Measurements from ENCODE around the gene GPR22.

GPR22 gene

GRCh38 chr7:107479303-107479702, 9.4 kb downstream of the GPR22 start:
- DNase-seq (ENCODE audit: low spot score): no peak

DNA sequence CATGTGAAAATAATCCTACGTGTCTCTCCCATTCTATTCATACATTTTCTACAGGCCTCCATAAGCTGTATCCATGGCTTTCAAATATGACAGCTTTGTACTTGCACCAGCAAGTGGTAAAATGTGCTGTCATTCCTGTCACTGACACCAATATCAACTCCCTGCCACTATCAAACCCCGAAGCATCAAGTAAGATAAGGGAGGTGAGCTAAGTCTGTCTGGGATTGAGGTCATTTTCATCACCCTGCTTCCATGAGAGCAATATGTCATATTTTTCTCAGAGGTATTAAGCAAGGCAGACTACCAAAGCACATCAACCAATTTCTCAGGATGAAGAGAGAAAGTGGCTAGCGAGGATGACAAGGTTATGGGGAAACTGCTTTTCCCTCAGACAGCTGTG, 11.1 kb downstream of the GPR22 start:
- no peak for DNase-seq (ENCODE audit: low spot score)

- no peak for DNase-seq (ENCODE audit: low spot score)
Measured at GRCh38 chr7:107482571-107482970, 12.7 kb downstream of the GPR22 start.

- DNase-seq (ENCODE audit: low spot score): no peak
Measured at GRCh38 chr7:107486041-107486440, 16.2 kb downstream of the GPR22 start.

DNA sequence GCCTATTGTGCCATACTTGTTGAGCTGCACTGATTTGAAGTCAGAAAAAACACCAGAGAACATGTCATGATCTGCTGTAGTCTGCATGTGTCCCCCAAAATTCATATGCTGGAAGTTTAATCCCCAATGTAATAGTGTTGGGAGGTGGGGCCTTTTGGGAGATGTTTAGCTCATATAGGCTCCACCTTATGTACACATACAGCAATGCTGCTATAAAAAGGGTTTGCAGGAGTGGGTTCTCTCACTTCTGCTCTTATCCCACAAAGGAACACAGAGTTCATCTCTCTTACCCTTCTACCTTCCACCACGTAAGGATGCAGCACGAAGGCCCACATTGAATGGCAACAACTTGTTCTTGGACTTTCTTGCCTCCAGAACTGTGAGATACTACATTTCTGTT, 23.0 kb downstream of the GPR22 start:
- DNase-seq (ENCODE audit: low spot score): no peak

DNA sequence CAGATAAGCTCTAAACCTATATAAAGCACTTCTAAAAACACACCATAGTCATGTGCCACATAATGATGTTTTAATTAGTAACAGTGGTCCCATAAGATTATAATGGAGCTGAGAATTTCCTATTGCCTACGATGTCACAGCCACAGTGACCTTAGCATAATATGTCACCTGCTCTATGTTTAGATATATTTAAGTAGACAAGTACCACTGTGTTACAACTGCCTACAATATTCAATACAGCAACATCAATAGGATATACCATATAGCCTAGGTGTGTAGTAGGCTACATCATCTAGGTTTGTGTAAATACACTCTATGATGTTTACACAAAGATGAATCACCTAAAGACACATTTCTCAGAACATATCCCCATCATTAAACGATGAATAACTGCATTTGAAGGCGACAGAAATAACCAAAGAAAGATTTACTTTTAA, 24.5 kb downstream of the GPR22 start:
- DNase-seq (ENCODE audit: low spot score): no peak

DNA sequence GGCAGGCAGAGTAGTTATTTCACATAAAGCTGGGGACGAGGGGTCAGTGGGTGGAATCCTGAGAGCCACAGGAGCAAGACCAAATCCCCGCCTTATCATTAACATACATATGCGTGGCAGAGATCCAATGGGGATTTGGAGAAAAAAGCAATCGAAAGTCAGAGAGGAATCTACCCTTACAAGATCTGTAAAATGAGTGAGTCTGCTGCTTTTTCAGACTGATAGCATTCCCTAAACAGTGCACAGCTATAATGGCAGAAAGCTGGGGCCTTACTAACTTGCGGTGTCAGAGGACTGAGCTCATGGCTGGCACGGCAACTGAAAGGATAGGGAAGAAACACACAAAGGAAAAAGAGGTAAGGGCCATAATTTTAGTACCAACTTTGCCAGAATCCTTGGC, 25.0 kb downstream of the GPR22 start:
- DNase-seq (ENCODE audit: low spot score): no peak

GRCh38 chr7:107495516-107495915, 25.7 kb downstream of the GPR22 start:
- DNase-seq (ENCODE audit: low spot score): no peak

DNA sequence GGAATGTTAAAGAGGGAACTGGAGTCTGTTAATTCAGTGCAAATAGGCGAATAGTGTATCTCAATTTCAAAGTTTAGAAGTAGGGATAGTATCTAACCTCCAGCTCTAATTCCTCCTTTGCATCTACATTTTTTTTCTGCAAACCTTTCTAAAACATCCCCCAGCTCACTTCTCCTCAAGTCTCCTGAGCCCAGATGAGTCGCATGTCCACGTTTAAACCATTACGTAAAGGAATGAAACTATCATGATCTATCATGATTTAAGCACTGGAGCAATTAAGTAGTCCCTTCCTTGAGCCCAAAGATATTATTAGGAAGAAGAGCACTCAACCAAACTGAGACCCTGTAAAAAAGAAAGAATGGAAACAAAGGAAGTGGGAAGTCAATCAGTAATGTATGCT, 29.9 kb downstream of the GPR22 start:
- no peak for DNase-seq (ENCODE audit: low spot score)

- DNase-seq (ENCODE audit: low spot score): peak; percentile 20
Measured at GRCh38 chr7:107501593-107501992, 31.7 kb downstream of the GPR22 start.

- no peak for DNase-seq (ENCODE audit: low spot score)
Measured at GRCh38 chr7:107502154-107502553, 32.3 kb downstream of the GPR22 start.

- DNase-seq (ENCODE audit: low spot score): no peak
Measured at GRCh38 chr7:107502797-107503196, 32.9 kb downstream of the GPR22 start.

DNA sequence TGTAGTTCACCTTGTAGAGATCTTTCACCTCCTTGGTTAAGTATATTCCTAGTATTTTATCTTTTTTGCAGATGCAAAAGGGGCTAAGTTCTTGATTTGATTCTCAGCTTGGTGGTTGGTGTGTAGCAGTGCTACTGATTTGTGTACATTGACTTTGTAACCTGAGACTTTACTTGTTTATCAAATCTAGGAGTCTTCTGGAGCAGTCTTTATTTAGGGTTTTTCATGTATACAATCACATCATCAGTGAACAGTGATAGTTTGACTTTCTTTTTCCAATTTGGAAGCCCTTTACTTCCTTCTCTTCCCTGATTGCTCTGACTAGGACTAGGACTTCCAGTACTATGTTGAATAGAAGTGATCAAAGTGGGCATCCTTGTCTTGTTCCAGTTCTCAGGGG, 33.8 kb downstream of the GPR22 start:
- DNase-seq (ENCODE audit: low spot score): no peak

DNA sequence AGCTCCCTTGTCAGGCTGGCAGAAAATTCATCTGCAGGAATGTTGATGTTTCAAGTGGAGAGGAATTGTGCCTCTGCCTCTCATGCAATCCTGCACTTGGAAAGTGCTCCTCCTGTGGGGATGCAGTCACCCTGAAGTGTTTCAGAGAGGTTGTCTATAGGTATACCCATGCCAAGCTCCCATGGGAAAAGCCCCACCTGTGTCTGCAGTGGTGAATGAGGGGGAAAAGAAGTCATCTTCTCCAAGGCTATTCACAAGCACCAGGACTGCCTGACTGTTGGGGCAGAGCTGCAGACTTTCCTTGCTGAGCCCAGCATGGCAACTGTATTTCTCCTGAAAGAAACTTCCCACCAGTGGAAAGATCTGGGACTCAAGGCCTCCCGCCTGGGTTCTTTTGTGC, 35.5 kb downstream of the GPR22 start:
- DNase-seq (ENCODE audit: low spot score): no peak

DNA sequence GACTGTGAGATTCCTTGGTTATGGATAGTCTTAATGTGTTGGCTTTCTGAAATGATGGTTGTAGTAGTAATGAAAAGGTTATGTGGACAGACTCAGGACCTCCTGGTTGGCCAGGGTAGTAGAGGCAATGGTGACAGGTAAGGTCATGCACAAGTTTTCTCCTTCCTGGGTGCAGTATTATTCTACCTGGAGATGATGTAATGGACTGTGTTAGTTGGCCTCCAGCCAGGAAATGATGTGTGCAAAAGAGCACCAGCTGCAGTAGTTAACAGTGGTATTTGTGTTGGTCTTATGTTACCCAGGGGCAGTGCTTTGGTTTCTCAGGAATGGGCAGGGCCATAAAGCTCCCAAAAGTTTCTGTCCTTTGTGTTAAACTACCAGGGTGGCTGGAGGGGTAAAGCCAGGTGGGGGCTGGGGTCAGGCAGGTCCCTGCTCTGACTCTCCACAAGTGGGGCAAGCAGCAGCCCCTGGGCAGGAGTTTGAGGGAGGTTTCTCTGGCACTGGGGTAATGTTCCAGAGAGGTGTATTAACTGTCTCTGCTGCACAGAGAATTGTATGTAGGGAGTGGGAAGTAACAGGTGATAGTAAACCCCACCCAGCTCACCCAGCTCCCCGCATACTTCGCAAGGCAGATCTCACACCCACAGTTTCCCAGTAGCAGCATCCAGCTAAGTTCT, 36.3 kb downstream of the GPR22 start:
- DNase-seq (ENCODE audit: low spot score): no peak

DNA sequence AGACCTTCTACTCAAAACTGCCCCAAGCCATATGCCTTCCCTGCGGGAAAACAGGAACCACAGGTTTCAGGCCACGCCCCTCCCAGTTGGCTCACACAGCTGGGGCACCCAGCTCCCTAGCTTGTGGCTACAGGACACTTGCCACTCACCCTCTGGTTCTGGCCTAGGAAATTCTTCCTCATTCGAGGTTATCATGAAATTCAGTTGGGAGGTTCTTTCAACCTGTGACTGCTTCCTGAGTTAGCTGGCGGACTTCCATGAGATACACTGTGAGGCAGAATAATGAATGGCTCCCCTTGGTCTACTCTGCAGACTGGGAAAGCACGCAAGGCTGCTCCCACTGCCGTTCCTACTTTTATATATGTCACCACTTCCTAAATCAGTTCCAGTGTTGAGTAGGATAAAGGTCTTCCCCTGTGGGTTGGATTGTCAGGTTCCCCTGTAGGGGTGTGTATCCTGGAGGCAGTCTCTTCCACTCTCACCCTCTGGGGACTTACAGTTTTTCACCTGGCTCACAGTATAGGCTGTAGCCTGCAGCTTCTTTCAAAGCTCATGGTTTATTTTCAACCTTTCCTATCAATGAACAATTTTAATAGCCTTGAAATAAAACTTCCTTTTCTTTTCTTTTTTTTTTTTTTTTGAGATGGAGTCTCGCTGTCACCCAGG, 37.0 kb downstream of the GPR22 start:
- no peak for DNase-seq (ENCODE audit: low spot score)

Measured in Ammon's horn (tissue), 1 donor.